Measurements from ENCODE around the gene CPTP.

The CPTP gene

GRCh38 chr1:1306661-1307260 is 17.8 kb upstream of the CPTP start:
- TF ChIP-seq EZH2phosphoT487 (IDR thresholded peaks at IDR 0.05; ENCODE audit: borderline replicate concordance, low read length) = no peak
- peaks cover 26% of the 10 kb centered on the region for H3K36me3 ChIP-seq (ENCODE audit: control insufficient read depth, low read length)
- peaks cover 40% of the 10 kb centered on the region for H3K79me2 ChIP-seq (ENCODE audit: control insufficient read depth, low read length)
- H3K9me2 ChIP-seq (replicated peaks; ENCODE audit: control insufficient read depth, low read length) = no peaks in the 10 kb centered on the region
- no peaks in the 10 kb centered on the region for H3K27me3 ChIP-seq (ENCODE audit: control insufficient read depth, low read length)
- peaks cover 36% of the 10 kb centered on the region for H3K4me1 ChIP-seq (ENCODE audit: control insufficient read depth, low read length)
- H4K20me1 ChIP-seq (ENCODE audit: control insufficient read depth, insufficient read depth, low read depth, low read length) = no peaks in the 10 kb centered on the region
- peaks cover 2% of the 10 kb centered on the region; the same call in 1 of the 2 replicates for H3F3A ChIP-seq (ENCODE audit: control insufficient read depth, insufficient read depth)
- H3K27ac ChIP-seq (ENCODE audit: low read depth, low read length) = no peak overlapping the region
- peak overlapping the region; percentile 84 for H3K4me2 ChIP-seq (ENCODE audit: low read length)
- peak overlapping the region; percentile 79 for H3K4me3 ChIP-seq (ENCODE audit: low read length)
- H3K9me3 ChIP-seq (ENCODE audit: control insufficient read depth, insufficient read depth, low read length) = no peaks in the 10 kb centered on the region

GRCh38 chr1:1307261-1307922 is 17.2 kb upstream of the CPTP start:
- H3K36me3 ChIP-seq (ENCODE audit: control insufficient read depth, low read length) = peaks cover 29% of the 10 kb centered on the region
- no peaks in the 10 kb centered on the region for H3K9me3 ChIP-seq (ENCODE audit: control insufficient read depth, insufficient read depth, low read length)
- no peak overlapping the region for H3K27ac ChIP-seq (ENCODE audit: low read depth, low read length)
- H3K4me2 ChIP-seq (ENCODE audit: low read length) = peak overlapping the region; percentile 84
- TF ChIP-seq EZH2phosphoT487 (IDR thresholded peaks at IDR 0.05; ENCODE audit: borderline replicate concordance, low read length) = no peak
- no peak for TF ChIP-seq CTCF (IDR thresholded peaks at IDR 0.05; ENCODE audit: low read depth, low read length, poor library complexity, severe bottlenecking)
- no peaks in the 10 kb centered on the region for H3K9me2 ChIP-seq (replicated peaks; ENCODE audit: control insufficient read depth, low read length)
- H3K4me3 ChIP-seq (ENCODE audit: low read length) = peak overlapping the region; percentile 79
- peaks cover 40% of the 10 kb centered on the region for H3K79me2 ChIP-seq (ENCODE audit: control insufficient read depth, low read length)
- peaks cover 36% of the 10 kb centered on the region for H3K4me1 ChIP-seq (ENCODE audit: control insufficient read depth, low read length)
- no peaks in the 10 kb centered on the region for H4K20me1 ChIP-seq (ENCODE audit: control insufficient read depth, insufficient read depth, low read depth, low read length)
- H3K27me3 ChIP-seq (ENCODE audit: control insufficient read depth, low read length) = no peaks in the 10 kb centered on the region
- H3F3A ChIP-seq (ENCODE audit: control insufficient read depth, insufficient read depth) = peaks cover 2% of the 10 kb centered on the region; the same call in 1 of the 2 replicates

- H3K4me1 ChIP-seq (ENCODE audit: control insufficient read depth, low read length) = peaks cover 36% of the 10 kb centered on the region
- peak within 1 kb of the TSS; percentile 83 for H3K4me3 ChIP-seq (ENCODE audit: low read length)
- H4K20me1 ChIP-seq (ENCODE audit: control insufficient read depth, insufficient read depth, low read depth, low read length) = no peaks in the 10 kb centered on the region
- peak within 1 kb of the TSS; percentile 81 for H3K27ac ChIP-seq (ENCODE audit: low read depth, low read length)
- H3K79me2 ChIP-seq (ENCODE audit: control insufficient read depth, low read length) = peaks cover 40% of the 10 kb centered on the region
- H3K36me3 ChIP-seq (ENCODE audit: control insufficient read depth, low read length) = peaks cover 37% of the 10 kb centered on the region
- peaks cover 2% of the 10 kb centered on the region; the same call in 1 of the 2 replicates for H3F3A ChIP-seq (ENCODE audit: control insufficient read depth, insufficient read depth)
- no peaks in the 10 kb centered on the region for H3K9me3 ChIP-seq (ENCODE audit: control insufficient read depth, insufficient read depth, low read length)
- TF ChIP-seq CTCF (IDR thresholded peaks at IDR 0.05; ENCODE audit: low read depth, low read length, poor library complexity, severe bottlenecking) (no peak), EZH2phosphoT487 (IDR thresholded peaks at IDR 0.05; ENCODE audit: borderline replicate concordance, low read length) (no peak)
- H3K27me3 ChIP-seq (ENCODE audit: control insufficient read depth, low read length) = no peaks in the 10 kb centered on the region
- no peaks in the 10 kb centered on the region for H3K9me2 ChIP-seq (replicated peaks; ENCODE audit: control insufficient read depth, low read length)
- peak within 1 kb of the TSS; percentile 84 for H3K4me2 ChIP-seq (ENCODE audit: low read length)
Observed at GRCh38 chr1:1307923-1308755, 16.5 kb upstream of the CPTP start, which contains the start of the genes ACAP3 and PUSL1. Gene ACAP3, minus strand, starts transcription at chr1:1307930. Its CDS starts 115 bp downstream, at chr1:1307815. Gene PUSL1, plus strand, starts transcription at chr1:1308597. Its CDS starts 47 bp downstream, at chr1:1308644.

All from DOHH2 (cell line).